Suprapubic skin (tissue), 4 donors: ENCODE data around the gene CACNA1A. TPM values are rescaled to one million over a fixed set of nuclear protein-coding genes. Genes with fewer than 3 reads are reported as not detected.

Experiments used
- DNase-seq, 2 donors: peaks; one replicate each; pipeline ENCODE4 v3.0.0-alpha.2; 2019; ENCODE audit warnings: low spot score in 2 of 2
- H3K27ac ChIP-seq: fragments of 200-600 bp; sonication (generic); one replicate; pipeline ENCODE4 v1.5.1; 2019
- H3K27me3 ChIP-seq: fragments of 200-600 bp; sonication (generic); one replicate; pipeline ENCODE4 v1.5.1; 2019
- H3K36me3 ChIP-seq: fragments of 200-600 bp; sonication (generic); one replicate; pipeline ENCODE4 v1.5.1; 2019
- H3K4me1 ChIP-seq: fragments of 200-600 bp; sonication (generic); one replicate; pipeline ENCODE4 v1.5.1; 2019
- H3K4me3 ChIP-seq: fragments of 200-600 bp; sonication (generic); one replicate; pipeline ENCODE4 v1.5.1; 2019; ENCODE audit warnings: mild to moderate bottlenecking
- H3K9me3 ChIP-seq: fragments of 200-600 bp; sonication (generic); one replicate; pipeline ENCODE4 v1.5.1; 2019
- CTCF ChIP-seq, 2 donors: fragments of 200-600 bp in 1 of 2; fragments of 450-650 bp in 1 of 2; sonication (generic) in 1 of 2; IDR thresholded peaks; one replicate each; pipeline ENCODE4 v1.5.1; 2016 to 2019; ENCODE audit warnings: antibody characterized with exemption in 2 of 2, mild to moderate bottlenecking in 1 of 2, moderate library complexity in 1 of 2
- EP300 ChIP-seq: sonication (generic); formaldehyde crosslinking; IDR thresholded peaks from one replicate; pipeline ENCODE4 v1.6.1; 2017; ENCODE audit warnings: antibody characterized with exemption
- POLR2A ChIP-seq, 2 donors: fragments of 450-650 bp; IDR thresholded peaks; one replicate each; pipeline ENCODE4 v1.6.1; 2017; ENCODE audit warnings: antibody characterized with exemption in 2 of 2, mild to moderate bottlenecking in 2 of 2, moderate library complexity in 2 of 2
- POLR2AphosphoS5 ChIP-seq, 3 donors: sonication (generic); formaldehyde crosslinking; IDR thresholded peaks; one replicate each; pipeline ENCODE4 v1.6.1; 2017; ENCODE audit warnings: antibody characterized with exemption in 3 of 3
- WGBS: methylation state at CpG from one replicate; pipeline ENCODE4 v1.1.5; 2018; 5-methylcytosine and 5-hydroxymethylcytosine counted together
- total RNA-seq, 4 donors: library from RNA; depleted of rRNA; stranded (reverse); fragments of >200 nt; gene quantifications; one replicate each; pipeline ENCODE4 v1.1.0, GENCODE V29; 2016

Gene CACNA1A
- total RNA-seq, 4 donors from 2014 or later, result 0.26 to 0.42 (median 0.35) TPM

DNA sequence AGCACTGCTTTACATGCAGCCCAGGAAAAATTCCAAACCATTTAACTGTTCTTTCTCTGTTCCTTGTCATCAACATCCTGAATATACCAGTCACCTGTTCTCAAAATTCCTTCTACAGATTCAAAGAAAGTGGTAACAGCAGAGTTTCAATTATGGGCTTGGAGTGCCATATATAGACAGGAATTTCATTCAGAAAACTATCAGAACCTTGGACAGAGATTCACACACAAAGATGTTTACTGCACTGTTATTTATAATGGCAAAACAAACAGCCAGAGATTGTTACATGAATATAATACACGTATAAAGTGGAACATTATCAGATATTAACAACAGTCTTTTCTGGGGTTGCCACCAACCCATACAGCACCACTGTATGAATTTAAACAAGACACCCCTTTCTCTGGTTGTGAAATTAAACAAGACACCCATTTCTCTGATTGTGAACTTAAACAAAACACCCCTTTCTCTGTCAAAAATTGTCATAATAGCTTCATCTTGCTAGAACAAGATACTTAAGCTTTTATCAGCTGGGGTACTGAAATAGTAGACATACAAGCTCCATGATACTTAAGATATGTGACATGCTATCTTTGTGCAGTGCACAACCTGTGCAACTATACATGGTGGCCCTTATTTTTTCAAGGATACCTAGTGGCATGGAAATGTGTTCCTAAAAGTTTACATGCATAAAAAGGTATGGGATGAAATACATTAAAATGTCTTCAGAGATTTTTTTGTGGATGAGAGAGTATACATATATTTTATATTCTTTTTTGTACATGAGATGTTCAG is 12.6 kb downstream of the CACNA1A start:
- Histone ChIP-seq H3K4me1 (no peaks in the 10 kb centered on the region), H3K27me3 (peaks cover 10% of the 10 kb centered on the region), H3K27ac (no peak overlapping the region), H3K4me3 (no peak overlapping the region), H3K36me3 (no peaks in the 10 kb centered on the region), H3K9me3 (peaks cover 4% of the 10 kb centered on the region)
- WGBS, result 82% methylated on average over 1 of the region's 1 CpG
- DNase-seq, result no peak
- TF ChIP-seq POLR2A (IDR thresholded peaks at IDR 0.05) (no peak), CTCF (IDR thresholded peaks at IDR 0.05) (no peak), POLR2AphosphoS5 (IDR thresholded peaks at IDR 0.05) (no peak), EP300 (no peak)

GRCh38 chr19:13492128-13492527 is 14.2 kb downstream of the CACNA1A start:
- Histone ChIP-seq H3K4me3 (no peak overlapping the region), H3K36me3 (no peaks in the 10 kb centered on the region), H3K27me3 (peaks cover 17% of the 10 kb centered on the region), H3K4me1 (no peaks in the 10 kb centered on the region), H3K9me3 (peaks cover 4% of the 10 kb centered on the region), H3K27ac (no peak overlapping the region)
- no peak for DNase-seq
- whole genome bisulfite sequencing, result 21% methylated on average over 3 of the region's 3 CpGs
- TF ChIP-seq POLR2AphosphoS5 (IDR thresholded peaks at IDR 0.05), result no peak
- no peak for TF ChIP-seq CTCF (IDR thresholded peaks at IDR 0.05)
- TF ChIP-seq EP300, result no peak
- no peak for TF ChIP-seq POLR2A (IDR thresholded peaks at IDR 0.05)

DNA sequence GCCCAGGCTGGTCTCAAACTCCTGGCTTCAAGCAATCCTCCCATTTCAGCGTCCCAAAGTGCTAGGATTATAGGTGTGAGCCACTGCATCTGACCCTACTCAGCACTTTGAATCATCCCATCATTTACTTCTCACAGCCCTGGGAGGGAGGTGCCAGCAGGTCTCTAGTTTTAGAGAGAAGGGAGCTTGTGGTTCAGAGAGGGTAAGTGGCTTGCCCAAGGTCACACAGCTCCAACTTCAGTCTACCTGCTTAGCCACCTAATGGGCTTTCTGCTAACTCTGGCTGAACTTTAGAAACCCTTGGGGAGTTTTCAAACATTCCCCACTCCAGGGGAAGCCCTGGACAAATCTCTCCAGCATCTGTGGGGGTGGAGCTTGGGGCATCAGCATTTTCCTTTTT is 18.3 kb downstream of the CACNA1A start:
- Histone ChIP-seq H3K4me3 (no peak overlapping the region), H3K27ac (no peak overlapping the region), H3K9me3 (peaks cover 3% of the 10 kb centered on the region), H3K4me1 (no peaks in the 10 kb centered on the region), H3K36me3 (no peaks in the 10 kb centered on the region), H3K27me3 (peaks cover 17% of the 10 kb centered on the region)
- no peak for DNase-seq
- WGBS, result 91% methylated on average over 1 of the region's 1 CpG
- TF ChIP-seq POLR2A (IDR thresholded peaks at IDR 0.05), result no peak
- TF ChIP-seq POLR2AphosphoS5 (IDR thresholded peaks at IDR 0.05), result no peak
- TF ChIP-seq CTCF (IDR thresholded peaks at IDR 0.05), result no peak
- no peak for TF ChIP-seq EP300

DNA sequence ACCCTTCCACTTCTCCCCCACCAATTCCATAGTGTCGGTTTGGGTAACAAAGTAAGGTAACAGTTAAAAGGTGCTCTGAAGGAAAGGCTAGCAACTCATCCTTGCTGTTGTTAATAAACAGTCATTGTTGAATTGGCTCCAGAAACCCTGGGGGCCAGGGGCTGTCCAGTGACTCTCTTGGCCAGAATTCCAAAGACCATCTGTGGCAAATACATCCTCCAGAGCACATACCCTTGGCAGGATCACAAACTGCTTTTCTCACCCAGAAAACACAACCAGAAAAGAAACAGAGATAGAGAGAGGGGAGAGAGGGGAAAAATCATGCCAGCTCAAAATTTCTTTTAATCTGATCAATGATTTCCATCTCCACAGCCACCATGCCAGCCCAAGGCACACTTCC is 22.1 kb downstream of the CACNA1A start:
- 82% methylated on average over 1 of the region's 1 CpG for WGBS
- DNase-seq, result no peak
- Histone ChIP-seq H3K36me3 (no peaks in the 10 kb centered on the region), H3K4me1 (no peaks in the 10 kb centered on the region), H3K27me3 (peaks cover 9% of the 10 kb centered on the region), H3K4me3 (no peak overlapping the region), H3K27ac (no peak overlapping the region), H3K9me3 (peaks cover 3% of the 10 kb centered on the region)
- TF ChIP-seq POLR2A (IDR thresholded peaks at IDR 0.05) (no peak), POLR2AphosphoS5 (IDR thresholded peaks at IDR 0.05) (no peak), EP300 (no peak), CTCF (IDR thresholded peaks at IDR 0.05) (no peak)

GRCh38 chr19:13483215-13483614 is 23.1 kb downstream of the CACNA1A start:
- WGBS, result 62% methylated on average over 5 of the region's 5 CpGs
- no peak for DNase-seq
- H3K36me3 ChIP-seq, result no peaks in the 10 kb centered on the region
- peaks cover 3% of the 10 kb centered on the region for H3K9me3 ChIP-seq
- no peak overlapping the region for H3K4me3 ChIP-seq
- no peak overlapping the region for H3K27ac ChIP-seq
- TF ChIP-seq EP300, result no peak
- TF ChIP-seq CTCF (IDR thresholded peaks at IDR 0.05), result no peak
- no peak for TF ChIP-seq POLR2A (IDR thresholded peaks at IDR 0.05)
- TF ChIP-seq POLR2AphosphoS5 (IDR thresholded peaks at IDR 0.05), result no peak
- no peaks in the 10 kb centered on the region for H3K4me1 ChIP-seq
- peaks cover 9% of the 10 kb centered on the region for H3K27me3 ChIP-seq
